ELR (cell line): Measurements from ENCODE around the gene KLHL3.
A peak's percentile ranks its signal among the peaks of the same experiment; 100 is the strongest.
"Not testable (repeated sequence)": the region's sequence is repeated elsewhere in the genome, so short reads cannot be mapped to it uniquely, and the experiment has no call there.

ENCODE experiments used
- DNase-seq: peaks from one replicate; pipeline ENCODE4 v3.0.0-alpha.2; 2015; ENCODE audit warnings: low read depth

The KLHL3 gene

GRCh38 chr5:137668637-137669036 lies 67.3 kb downstream of the KLHL3 start:
- DNase-seq = no peak

- no peak for DNase-seq
These were observed 68.5 kb downstream of the KLHL3 start for GRCh38 chr5:137667341-137667740.

GRCh38 chr5:137666901-137667300 lies 69.0 kb downstream of the KLHL3 start:
- DNase-seq = no peak

GRCh38 chr5:137666461-137666850 lies 69.4 kb downstream of the KLHL3 start:
- DNase-seq = no peak

GRCh38 chr5:137665678-137666460 lies 70.0 kb downstream of the KLHL3 start:
- no peak for DNase-seq

- DNase-seq = peak; percentile 83
These were observed 75.5 kb downstream of the KLHL3 start for GRCh38 chr5:137660349-137660817.

GRCh38 chr5:137659209-137659608 lies 76.7 kb downstream of the KLHL3 start:
- no peak for DNase-seq

- DNase-seq = no peak
These were observed 77.6 kb downstream of the KLHL3 start for GRCh38 chr5:137658324-137658723.

GRCh38 chr5:137657073-137657472 lies 78.8 kb downstream of the KLHL3 start:
- DNase-seq = no peak

GRCh38 chr5:137656558-137656957 lies 79.3 kb downstream of the KLHL3 start:
- no peak for DNase-seq

GRCh38 chr5:137651022-137651421 lies 84.9 kb downstream of the KLHL3 start:
- DNase-seq = peak; percentile 24

GRCh38 chr5:137649228-137649935 lies 86.5 kb downstream of the KLHL3 start:
- DNase-seq = no peak

- no peak for DNase-seq
These were observed 87.5 kb downstream of the KLHL3 start for GRCh38 chr5:137648361-137648760.

GRCh38 chr5:137647401-137647800 lies 88.5 kb downstream of the KLHL3 start:
- DNase-seq = no peak

GRCh38 chr5:137646761-137647160 lies 89.1 kb downstream of the KLHL3 start:
- no peak for DNase-seq

GRCh38 chr5:137643081-137643480 lies 92.8 kb downstream of the KLHL3 start:
- DNase-seq = not testable (repeated sequence)

- no peak for DNase-seq
These were observed 93.8 kb downstream of the KLHL3 start for GRCh38 chr5:137642091-137642490.

- no peak for DNase-seq
These were observed 94.7 kb downstream of the KLHL3 start for GRCh38 chr5:137641148-137641547.

GRCh38 chr5:137639645-137640044 lies 96.2 kb downstream of the KLHL3 start:
- DNase-seq = no peak

- no peak for DNase-seq
These were observed 97.0 kb downstream of the KLHL3 start for GRCh38 chr5:137638841-137639240.

- no peak for DNase-seq
These were observed 98.8 kb downstream of the KLHL3 start for GRCh38 chr5:137636830-137637714.

- DNase-seq = no peak
These were observed 99.8 kb downstream of the KLHL3 start for GRCh38 chr5:137636099-137636498.
